PC-3 (cell line): Measurements from ENCODE around the gene MTMR6. TPM values are rescaled to one million over a fixed set of nuclear protein-coding genes. Genes with fewer than 3 reads are reported as not detected.
A peak's percentile ranks its signal among the peaks of the same experiment; 100 is the strongest.

Source experiments
- ATAC-seq: fragments of 200-7000 bp; cut with Tn5 transposase; 2 replicates; pipeline ENCODE4 v1.9.1; 2020; ENCODE audit warnings: mild to moderate bottlenecking, moderate library complexity
- BruUV-seq: library from RNA; stranded (reverse); fragments of 400-500 nt; replicated peaks from 2 replicates; lab custom pipeline; 2021; lab: Mats Ljungman, UMichigan
- CTCF ChIA-PET: fragments of 300-600 bp; sonication (Branson Sonifier 250); formaldehyde crosslinking; loops from one replicate; lab custom pipeline; 2022; ENCODE audit warnings: antibody characterized with exemption; lab: Charles Lee
- POLR2A ChIA-PET: fragments of 300-600 bp; sonication (Branson Sonifier 250); formaldehyde crosslinking; loops from one replicate; lab custom pipeline; 2022; ENCODE audit warnings: antibody characterized with exemption; ENCODE audit not compliant: unreplicated experiment; lab: Charles Lee
- DNase-seq: peaks from one replicate; pipeline ENCODE4 v3.0.0-alpha.2; 2015
- H2AFZ ChIP-seq: fragments of 300-600 bp; sonication (generic); 2 replicates; pipeline ENCODE4 v1.6.0; 2016; ENCODE audit warnings: antibody characterized with exemption, low read length
- H3F3A ChIP-seq: fragments of 300-600 bp; sonication (generic); one replicate; pipeline ENCODE4 v1.6.0; 2017; ENCODE audit warnings: antibody characterized with exemption, low read length, control low read depth, mild to moderate bottlenecking; ENCODE audit not compliant: unreplicated experiment
- H3K27ac ChIP-seq: fragments of 300-600 bp; sonication (generic); 2 replicates; pipeline ENCODE4 v1.5.1; 2016; ENCODE audit warnings: mild to moderate bottlenecking, low read length
- H3K27me3 ChIP-seq: fragments of 300-600 bp; sonication (generic); 2 replicates; pipeline ENCODE4 v1.6.1; 2016; ENCODE audit warnings: low read length, mixed read lengths
- H3K36me3 ChIP-seq: fragments of 300-600 bp; sonication (generic); 2 replicates; pipeline ENCODE4 v1.6.1; 2016; ENCODE audit warnings: low read depth, mixed run types, low read length, mixed read lengths
- H3K4me1 ChIP-seq: fragments of 300-600 bp; sonication (generic); 2 replicates; pipeline ENCODE4 v1.5.1; 2016; ENCODE audit warnings: low read length; ENCODE audit not compliant: insufficient read depth
- H3K4me2 ChIP-seq: fragments of 300-600 bp; sonication (generic); 2 replicates; pipeline ENCODE4 v1.6.0; 2016; ENCODE audit warnings: low read length
- H3K4me3 ChIP-seq: fragments of 300-600 bp; sonication (generic); 2 replicates; pipeline ENCODE4 v1.5.1; 2016; ENCODE audit warnings: mild to moderate bottlenecking, low read length, mixed read lengths
- H3K79me2 ChIP-seq: fragments of 300-600 bp; sonication (generic); 2 replicates; pipeline ENCODE4 v1.6.1; 2017; ENCODE audit warnings: low read length, mixed read lengths
- H3K9ac ChIP-seq: fragments of 300-600 bp; sonication (generic); 2 replicates; pipeline ENCODE4 v1.6.0; 2016; ENCODE audit warnings: mild to moderate bottlenecking, low read length
- H3K9me2 ChIP-seq: fragments of 300-600 bp; sonication (generic); replicated peaks from 2 replicates; pipeline ENCODE4 v1.6.1; 2016; ENCODE audit warnings: mixed run types, low read length, mixed read lengths
- H3K9me3 ChIP-seq: fragments of 300-600 bp; sonication (generic); 2 replicates; pipeline ENCODE4 v1.6.1; 2016; ENCODE audit warnings: low read length, mixed read lengths
- H4K20me1 ChIP-seq: fragments of 300-600 bp; sonication (generic); 2 replicates; pipeline ENCODE4 v1.6.1; 2016; ENCODE audit warnings: low read length, mixed read lengths
- EZH2 ChIP-seq: fragments of 300-600 bp; sonication (generic); IDR thresholded peaks from one replicate; pipeline ENCODE4 v1.6.1; 2017; ENCODE audit warnings: antibody characterized with exemption, mild to moderate bottlenecking, low read length; ENCODE audit not compliant: unreplicated experiment
- EZH2phosphoT487 ChIP-seq: fragments of 300-600 bp; sonication (generic); IDR thresholded peaks from 2 replicates; pipeline ENCODE4 v1.6.1; 2018; ENCODE audit warnings: mild to moderate bottlenecking, antibody characterized with exemption, low read length, borderline replicate concordance
- intact Hi-C: fragments of 100-400 bp; cut with micrococcal nuclease; formaldehyde crosslinking; loops from 2 replicates; pipeline ENCODE4 v1.9.0; 2023
- total RNA-seq: library from RNA; depleted of rRNA; stranded (reverse); fragments of >200 nt; gene quantifications from 2 replicates; pipeline ENCODE4 v1.2.3, GENCODE V29; 2014
- TF ChIP-seq, protein P1 (sequence below): fragments of 300-600 bp; sonication (generic); conservative IDR thresholded peaks from 2 replicates; pipeline ENCODE4 v1.5.1; 2017; ENCODE audit warnings: antibody characterized with exemption, low read depth, mild to moderate bottlenecking, low read length

The MTMR6 gene
- total RNA-seq, 1 experiment from 2014 or later: 10.5 TPM

GRCh38 chr13:25232937-25233515 is 54.3 kb downstream of the MTMR6 start:
- no peak overlapping the region for H3K9ac ChIP-seq
- H3K79me2 ChIP-seq: no peaks in the 10 kb centered on the region
- no peaks in the 10 kb centered on the region for H3F3A ChIP-seq
- H3K27ac ChIP-seq: no peak overlapping the region
- H3K4me2 ChIP-seq: no peak overlapping the region
- H3K36me3 ChIP-seq: no peaks in the 10 kb centered on the region
- ChIA-PET CTCF (no interaction called here), POLR2A (no interaction called here)
- H2AFZ ChIP-seq: no peak overlapping the region
- H3K4me3 ChIP-seq: no peak overlapping the region
- peaks cover 14% of the 10 kb centered on the region; the same call in 1 of the 2 replicates for H3K27me3 ChIP-seq
- DNase-seq (peak; percentile 65), ATAC-seq (peak; percentile 73)
- no peaks in the 10 kb centered on the region for H4K20me1 ChIP-seq
- no peaks in the 10 kb centered on the region for H3K9me3 ChIP-seq
- intact Hi-C loops: loop anchor here (1.0 to 2.0 kb wide), 2 partner anchors 54 to 144 kb away; partner anchors contain the start of gene MTMR6
- H3K4me1 ChIP-seq: no peaks in the 10 kb centered on the region
- TF ChIP-seq EZH2: no peak
- TF ChIP-seq, protein P1, sequence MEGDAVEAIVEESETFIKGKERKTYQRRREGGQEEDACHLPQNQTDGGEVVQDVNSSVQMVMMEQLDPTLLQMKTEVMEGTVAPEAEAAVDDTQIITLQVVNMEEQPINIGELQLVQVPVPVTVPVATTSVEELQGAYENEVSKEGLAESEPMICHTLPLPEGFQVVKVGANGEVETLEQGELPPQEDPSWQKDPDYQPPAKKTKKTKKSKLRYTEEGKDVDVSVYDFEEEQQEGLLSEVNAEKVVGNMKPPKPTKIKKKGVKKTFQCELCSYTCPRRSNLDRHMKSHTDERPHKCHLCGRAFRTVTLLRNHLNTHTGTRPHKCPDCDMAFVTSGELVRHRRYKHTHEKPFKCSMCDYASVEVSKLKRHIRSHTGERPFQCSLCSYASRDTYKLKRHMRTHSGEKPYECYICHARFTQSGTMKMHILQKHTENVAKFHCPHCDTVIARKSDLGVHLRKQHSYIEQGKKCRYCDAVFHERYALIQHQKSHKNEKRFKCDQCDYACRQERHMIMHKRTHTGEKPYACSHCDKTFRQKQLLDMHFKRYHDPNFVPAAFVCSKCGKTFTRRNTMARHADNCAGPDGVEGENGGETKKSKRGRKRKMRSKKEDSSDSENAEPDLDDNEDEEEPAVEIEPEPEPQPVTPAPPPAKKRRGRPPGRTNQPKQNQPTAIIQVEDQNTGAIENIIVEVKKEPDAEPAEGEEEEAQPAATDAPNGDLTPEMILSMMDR: peak; percentile 69
- H3K9me2 ChIP-seq: no peaks in the 10 kb centered on the region
- no TSS peak for BruUV-seq

- ChIA-PET CTCF (no interaction called here), POLR2A (no interaction called here)
- H3K9me2 ChIP-seq: no peaks in the 10 kb centered on the region
- H3K9ac ChIP-seq: no peak overlapping the region
- intact Hi-C loops: no loop called here
- TF ChIP-seq, protein P1: no peak
- no peak for TF ChIP-seq EZH2
- no peak for TF ChIP-seq EZH2phosphoT487
- no peaks in the 10 kb centered on the region for H3K79me2 ChIP-seq
- H3K4me1 ChIP-seq: no peaks in the 10 kb centered on the region
- no peak overlapping the region for H3K4me2 ChIP-seq
- no peak overlapping the region for H2AFZ ChIP-seq
- no peaks in the 10 kb centered on the region for H4K20me1 ChIP-seq
- H3K27ac ChIP-seq: no peak overlapping the region
- BruUV-seq: no TSS peak
- no peaks in the 10 kb centered on the region for H3K9me3 ChIP-seq
- no peaks in the 10 kb centered on the region for H3K36me3 ChIP-seq
- no peak for DNase-seq
- H3F3A ChIP-seq: no peaks in the 10 kb centered on the region
- no peak overlapping the region for H3K4me3 ChIP-seq
- H3K27me3 ChIP-seq: peaks cover 20% of the 10 kb centered on the region; the same call in 1 of the 2 replicates
- no peak for ATAC-seq
Measured at GRCh38 chr13:25231517-25231916, 55.8 kb downstream of the MTMR6 start.

DNA sequence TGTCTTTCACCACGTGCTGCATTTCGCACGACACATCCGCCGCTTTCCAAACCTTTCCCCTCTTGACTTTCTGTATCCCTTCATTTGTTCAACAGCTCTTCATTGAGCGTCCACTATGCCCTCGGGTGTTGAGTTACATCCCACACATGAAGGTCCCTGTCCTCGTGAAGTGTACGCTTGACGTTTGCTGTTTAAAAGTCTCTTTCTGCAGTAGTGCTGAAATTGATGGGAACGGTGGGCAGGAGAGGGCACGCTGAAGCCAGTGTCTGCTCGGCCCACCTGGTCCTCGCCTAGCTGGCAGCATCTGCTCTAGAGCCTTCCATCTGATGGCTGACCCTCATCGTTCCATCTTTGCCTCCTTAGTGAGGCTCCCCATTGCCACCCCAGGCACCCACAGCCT is 59.6 kb downstream of the MTMR6 start:
- DNase-seq (no peak), ATAC-seq (no peak)
- Histone ChIP-seq H3K36me3 (no peaks in the 10 kb centered on the region), H3K4me2 (no peak overlapping the region), H3K9me3 (no peaks in the 10 kb centered on the region), H3F3A (no peaks in the 10 kb centered on the region), H2AFZ (no peak overlapping the region), H3K9me2 (no peaks in the 10 kb centered on the region), H3K9ac (no peak overlapping the region), H3K79me2 (no peaks in the 10 kb centered on the region), H3K4me1 (no peaks in the 10 kb centered on the region), H4K20me1 (no peaks in the 10 kb centered on the region), H3K4me3 (no peak overlapping the region), H3K27ac (no peak overlapping the region), H3K27me3 (peaks cover 53% of the 10 kb centered on the region)
- BruUV-seq: no TSS peak
- intact Hi-C loops: no loop called here
- ChIA-PET CTCF (no interaction called here), POLR2A (no interaction called here)
- TF ChIP-seq, protein P1: no peak
